HEK293 (cell line): ENCODE measurements around the gene E2F1.

Experiments
- CTCF ChIA-PET: fragments of 350-600 bp; formaldehyde crosslinking; extraction: SDS; loops from one replicate; lab custom pipeline; 2021; ENCODE audit warnings: antibody characterized with exemption; lab: Yijun Ruan, JAX
- POLR2A ChIA-PET: fragments of 300-600 bp; formaldehyde crosslinking; extraction: SDS; loops from one replicate; lab custom pipeline; 2020; ENCODE audit warnings: antibody characterized with exemption, inconsistent platforms; lab: Yijun Ruan, JAX
- H3K27ac ChIP-seq: fragments of 200-500 bp; sonication (Bioruptor generic); 2 replicates; pipeline ENCODE4 v1.5.1; 2014; ENCODE audit warnings: low read depth, low read length, control low read depth, inconsistent platforms; ENCODE audit errors: extremely low read depth
- H3K36me3 ChIP-seq, 2 experiments: fragments of 200-500 bp in 1 of 2; sonication (Bioruptor generic) in 1 of 2; 1 replicate in 1 of 2; 2 replicates in 1 of 2; pipeline ENCODE4 v1.5.1; 2014 to 2017; ENCODE audit warnings: inconsistent platforms in 2 of 2, low read length in 2 of 2; ENCODE audit not compliant: control insufficient read depth in 2 of 2, insufficient read depth in 1 of 2
- H3K4me1 ChIP-seq: fragments of 200-500 bp; sonication (Bioruptor generic); 2 replicates; pipeline ENCODE4 v1.5.1; 2014; ENCODE audit warnings: mild to moderate bottlenecking, low read length, inconsistent platforms; ENCODE audit not compliant: control insufficient read depth, insufficient read depth
- H3K4me3 ChIP-seq: 2 replicates; pipeline ENCODE4 v1.5.1; 2011; ENCODE audit warnings: low read depth, mild to moderate bottlenecking, control low read depth, low read length, moderate library complexity
- H3K9me3 ChIP-seq: fragments of 200-500 bp; sonication (Bioruptor generic); 2 replicates; pipeline ENCODE4 v1.5.1; 2014; ENCODE audit warnings: low read depth, low read length, inconsistent platforms; ENCODE audit not compliant: control insufficient read depth, insufficient read depth
- GFI1B ChIP-seq: fragments of 450-650 bp; formaldehyde crosslinking; IDR thresholded peaks from 2 replicates; pipeline ENCODE4 v1.5.1; 2016; ENCODE audit warnings: missing biosample characterization, missing genetic modification characterization
- ZBTB1 ChIP-seq: fragments of 450-650 bp; formaldehyde crosslinking; IDR thresholded peaks from 2 replicates; pipeline ENCODE4 v1.5.1; 2016; ENCODE audit warnings: missing biosample characterization, missing genetic modification characterization
- ZBTB26 ChIP-seq: fragments of 450-650 bp; formaldehyde crosslinking; optimal IDR thresholded peaks from 2 replicates; pipeline ENCODE3; 2016; ENCODE audit warnings: missing biosample characterization, mild to moderate bottlenecking, missing genetic modification characterization
- ZBTB8A ChIP-seq: fragments of 450-650 bp; formaldehyde crosslinking; IDR thresholded peaks from 2 replicates; pipeline ENCODE4 v1.5.1; 2016; ENCODE audit warnings: missing biosample characterization, missing genetic modification characterization
- ZFHX2 ChIP-seq: fragments of 450-650 bp; formaldehyde crosslinking; conservative IDR thresholded peaks from 2 replicates; pipeline ENCODE4 v1.5.1; 2016; ENCODE audit warnings: missing biosample characterization, missing genetic modification characterization
- ZFP3 ChIP-seq: fragments of 450-650 bp; formaldehyde crosslinking; IDR thresholded peaks from 2 replicates; pipeline ENCODE4 v1.5.1; 2016; ENCODE audit warnings: low read depth, missing biosample characterization, missing genetic modification characterization
- ZIC2 ChIP-seq: fragments of 450-650 bp; formaldehyde crosslinking; IDR thresholded peaks from 2 replicates; pipeline ENCODE4 v1.5.1; 2016; ENCODE audit warnings: missing biosample characterization, missing genetic modification characterization
- ZNF16 ChIP-seq: fragments of 450-650 bp; formaldehyde crosslinking; IDR thresholded peaks from 2 replicates; pipeline ENCODE4 v1.5.1; 2016; ENCODE audit warnings: low read depth, missing biosample characterization, missing genetic modification characterization
- ZNF341 ChIP-seq: fragments of 450-650 bp; formaldehyde crosslinking; IDR thresholded peaks from 2 replicates; pipeline ENCODE4; 2016; ENCODE audit warnings: low read depth, missing biosample characterization, missing genetic modification characterization
- ZNF423 ChIP-seq: fragments of 450-650 bp; formaldehyde crosslinking; IDR thresholded peaks from 2 replicates; pipeline ENCODE4 v1.5.1; 2016; ENCODE audit warnings: missing biosample characterization, missing genetic modification characterization
- ZNF473 ChIP-seq: fragments of 450-650 bp; formaldehyde crosslinking; IDR thresholded peaks from 2 replicates; pipeline ENCODE4 v1.5.1; 2017; ENCODE audit warnings: missing biosample characterization, missing genetic modification characterization
- ZNF513 ChIP-seq: fragments of 450-650 bp; IDR thresholded peaks from 2 replicates; pipeline ENCODE4 v1.5.1; 2018; ENCODE audit warnings: missing biosample characterization, missing genetic modification characterization
- ZNF555 ChIP-seq: fragments of 450-650 bp; formaldehyde crosslinking; conservative IDR thresholded peaks from 2 replicates; pipeline ENCODE4 v1.5.1; 2017; ENCODE audit warnings: missing biosample characterization, mild to moderate bottlenecking, missing genetic modification characterization, inconsistent platforms
- ZNF560 ChIP-seq: fragments of 450-650 bp; formaldehyde crosslinking; IDR thresholded peaks from 2 replicates; pipeline ENCODE4 v1.5.1; 2017; ENCODE audit warnings: missing biosample characterization, missing genetic modification characterization, borderline replicate concordance
- ZNF621 ChIP-seq: fragments of 450-650 bp; formaldehyde crosslinking; IDR thresholded peaks from 2 replicates; pipeline ENCODE4 v1.5.1; 2017; ENCODE audit warnings: missing biosample characterization, missing genetic modification characterization
- ZNF629 ChIP-seq: fragments of 450-650 bp; formaldehyde crosslinking; IDR thresholded peaks from 2 replicates; pipeline ENCODE4 v1.5.1; 2017; ENCODE audit warnings: missing biosample characterization, missing genetic modification characterization
- ZNF701 ChIP-seq: fragments of 450-650 bp; formaldehyde crosslinking; IDR thresholded peaks from 2 replicates; pipeline ENCODE4 v1.5.1; 2016; ENCODE audit warnings: missing biosample characterization, missing genetic modification characterization
- TF ChIP-seq, protein P1 (sequence below): fragments of 450-650 bp; formaldehyde crosslinking; IDR thresholded peaks from 2 replicates; pipeline ENCODE4 v1.5.1; 2017; ENCODE audit warnings: missing biosample characterization, missing genetic modification characterization
- TF ChIP-seq, protein P2 (sequence below): fragments of 450-650 bp; formaldehyde crosslinking; IDR thresholded peaks from 2 replicates; pipeline ENCODE4 v1.5.1; 2017; ENCODE audit warnings: missing biosample characterization, missing genetic modification characterization

Gene E2F1

DNA sequence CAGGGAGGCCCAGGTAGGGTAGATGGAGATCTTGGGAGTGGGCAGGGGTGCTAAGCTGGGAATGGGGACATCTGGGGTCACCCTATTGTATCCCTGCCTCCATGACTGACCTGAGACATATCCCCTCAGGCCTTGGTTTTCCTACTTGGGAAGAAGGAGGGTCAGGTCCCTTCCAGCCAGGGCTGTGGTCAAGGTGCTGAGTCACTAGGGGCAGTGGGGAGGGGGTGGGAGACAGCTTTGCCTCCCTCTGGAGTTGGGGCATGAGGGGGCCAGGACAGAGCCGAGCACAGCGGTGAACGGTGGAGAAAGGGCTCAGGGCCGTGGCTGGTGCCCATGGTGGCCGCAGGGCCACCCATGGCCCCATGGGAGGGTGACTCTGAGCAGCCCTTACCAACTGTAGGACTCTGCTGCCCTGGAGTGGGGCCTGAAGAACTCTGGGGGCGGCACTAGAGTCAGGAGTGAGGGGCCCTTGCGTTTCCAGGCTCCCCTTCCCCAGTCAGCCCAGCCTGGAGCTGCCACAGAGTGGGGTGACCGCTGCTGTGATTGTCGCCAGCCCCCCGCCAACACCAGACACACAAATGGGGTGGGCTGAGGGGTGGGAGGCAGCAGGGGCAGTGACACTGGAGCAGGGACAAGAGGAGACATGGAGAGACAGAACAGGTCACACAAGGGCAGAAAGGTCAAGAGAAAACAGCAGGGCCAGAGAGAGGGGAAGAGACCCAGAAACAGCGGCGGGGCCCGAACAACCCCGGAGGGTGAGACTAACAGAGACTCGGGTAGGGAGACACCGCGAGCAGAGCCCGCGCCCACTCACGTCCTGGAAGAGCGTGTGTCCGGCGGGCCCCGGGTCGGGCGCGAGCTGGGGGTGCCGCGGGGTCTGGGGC is 12.5 kb downstream of the E2F1 start (continued):
- TF ChIP-seq ZNF701 (tag by site-specific recombination) (no peak), ZNF341 (tag by site-specific recombination) (peak; percentile 70), ZBTB26 (tag by site-specific recombination) (peak; percentile 60), ZFP3 (no peak), ZNF629 (tag by site-specific recombination) (no peak), ZNF560 (tag by site-specific recombination) (no peak), ZFHX2 (peak; percentile 33; the same call in 1 of the 2 replicates), ZIC2 (tag by site-specific recombination) (peak; percentile 28), ZBTB8A (peak; percentile 40; the same call in 1 of the 2 replicates), ZNF555 (tag by site-specific recombination) (no peak), ZNF473 (tag by site-specific recombination) (peak; percentile 40; the same call in 1 of the 2 replicates)
- TF ChIP-seq, protein P1, sequence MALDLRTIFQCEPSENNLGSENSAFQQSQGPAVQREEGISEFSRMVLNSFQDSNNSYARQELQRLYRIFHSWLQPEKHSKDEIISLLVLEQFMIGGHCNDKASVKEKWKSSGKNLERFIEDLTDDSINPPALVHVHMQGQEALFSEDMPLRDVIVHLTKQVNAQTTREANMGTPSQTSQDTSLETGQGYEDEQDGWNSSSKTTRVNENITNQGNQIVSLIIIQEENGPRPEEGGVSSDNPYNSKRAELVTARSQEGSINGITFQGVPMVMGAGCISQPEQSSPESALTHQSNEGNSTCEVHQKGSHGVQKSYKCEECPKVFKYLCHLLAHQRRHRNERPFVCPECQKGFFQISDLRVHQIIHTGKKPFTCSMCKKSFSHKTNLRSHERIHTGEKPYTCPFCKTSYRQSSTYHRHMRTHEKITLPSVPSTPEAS: no peak

- Histone ChIP-seq H3K4me3 (peak overlapping the region; percentile 61), H3K9me3 (no peaks in the 10 kb centered on the region), H3K27ac (peak overlapping the region; percentile 46; the same call in 1 of the 2 replicates), H3K36me3 (peaks cover 3 to 67% of the 10 kb centered on the region in 2 experiments; a peak in 2 of 3 replicates), H3K4me1 (no peaks in the 10 kb centered on the region; the same call in 1 of the 2 replicates)
- CTCF ChIA-PET: no interaction called here
- no peak for TF ChIP-seq ZNF423 (tag by site-specific recombination)
- TF ChIP-seq ZBTB1 (tag by site-specific recombination): no peak
- no peak for TF ChIP-seq ZNF621
- TF ChIP-seq ZNF513 (tag by site-specific recombination): no peak
- no peak for TF ChIP-seq ZNF16
- no peak for TF ChIP-seq GFI1B (tag by site-specific recombination)
- TF ChIP-seq, protein P2, sequence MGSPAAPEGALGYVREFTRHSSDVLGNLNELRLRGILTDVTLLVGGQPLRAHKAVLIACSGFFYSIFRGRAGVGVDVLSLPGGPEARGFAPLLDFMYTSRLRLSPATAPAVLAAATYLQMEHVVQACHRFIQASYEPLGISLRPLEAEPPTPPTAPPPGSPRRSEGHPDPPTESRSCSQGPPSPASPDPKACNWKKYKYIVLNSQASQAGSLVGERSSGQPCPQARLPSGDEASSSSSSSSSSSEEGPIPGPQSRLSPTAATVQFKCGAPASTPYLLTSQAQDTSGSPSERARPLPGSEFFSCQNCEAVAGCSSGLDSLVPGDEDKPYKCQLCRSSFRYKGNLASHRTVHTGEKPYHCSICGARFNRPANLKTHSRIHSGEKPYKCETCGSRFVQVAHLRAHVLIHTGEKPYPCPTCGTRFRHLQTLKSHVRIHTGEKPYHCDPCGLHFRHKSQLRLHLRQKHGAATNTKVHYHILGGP (tag by site-specific recombination): no peak
- POLR2A ChIA-PET: interaction anchor here (1.0 to 1.9 kb wide), 2 partner anchors 9 to 12 kb away, joined by 3 to 8 read pairs; no protein-coding TSS in a partner anchor
Observed at GRCh38 chr20:33673114-33673409, 13.1 kb downstream of the E2F1 start.
